Kidney (tissue), 14 donors: ENCODE measurements around the gene DIAPH3. TPM values are rescaled to one million over a fixed set of nuclear protein-coding genes. Genes with fewer than 3 reads are reported as not detected.
A peak's percentile ranks its signal among the peaks of the same experiment; 100 is the strongest.

Experiments
- DNase-seq, 5 donors: peaks; one replicate each; pipeline ENCODE4 v3.0.0-alpha.2; 2013 to 2020
- FAIRE-seq: peaks from 2 replicates; lab custom pipeline; 2012; peaks lifted over from hg19 to GRCh38; lab: Jason Lieb, UNC
- H3K27ac ChIP-seq, 2 donors: one replicate each; pipeline ENCODE4 v1.7.0; 2013; ENCODE audit warnings: low read depth in 2 of 2, low read length in 2 of 2, inconsistent platforms in 1 of 2
- H3K27me3 ChIP-seq: one replicate; pipeline ENCODE4 v1.7.1; 2013; ENCODE audit warnings: low read length, inconsistent platforms; ENCODE audit not compliant: control insufficient read depth, insufficient read depth
- H3K36me3 ChIP-seq, 3 donors: one replicate each; pipeline versions ENCODE4 v1.7.0 to v1.7.1; 2013; ENCODE audit warnings: low read length in 3 of 3, control low read depth in 1 of 3, inconsistent platforms in 1 of 3; ENCODE audit not compliant: insufficient read depth in 3 of 3, control insufficient read depth in 2 of 3
- H3K4me1 ChIP-seq, 3 donors: one replicate each; pipeline versions ENCODE4 v1.7.0 to v1.7.1; 2013; ENCODE audit warnings: low read length in 3 of 3, inconsistent platforms in 1 of 3, low read depth in 1 of 3; ENCODE audit not compliant: control insufficient read depth in 2 of 3, insufficient read depth in 2 of 3
- H3K4me3 ChIP-seq, 3 donors: one replicate each; pipeline versions ENCODE4 v1.7.0 to v1.8.1; 2013; ENCODE audit warnings: low read length in 3 of 3, control low read depth in 1 of 3, inconsistent platforms in 1 of 3
- H3K9ac ChIP-seq, 3 donors: one replicate each; pipeline versions ENCODE4 v1.7.0 to v1.7.1; 2013; ENCODE audit warnings: low read length in 3 of 3, control low read depth in 1 of 3, inconsistent platforms in 1 of 3
- H3K9me3 ChIP-seq, 3 donors: one replicate each; pipeline versions ENCODE4 v1.7.0 to v1.7.1; 2013; ENCODE audit warnings: low read length in 3 of 3, control low read depth in 1 of 3, inconsistent platforms in 1 of 3; ENCODE audit not compliant: control insufficient read depth in 2 of 3, insufficient read depth in 1 of 3
- intact Hi-C: fragments of 100-400 bp; cut with DNase I; formaldehyde crosslinking; loops from one replicate; pipeline ENCODE4 v1.11.1; 2022
- polyA plus RNA-seq: library from polyadenylated mRNA; stranded (reverse); fragments of 350-450 nt; fragmentation: Illumina TruSeq; extraction: RNeasy Lipid Tissue Mini Kit (QIAGEN cat#74804); gene quantifications from one replicate; pipeline ENCODE4 v1.2.3, GENCODE V29; 2014; ENCODE audit warnings: low read depth, low replicate concordance; ENCODE audit not compliant: insufficient read depth
- total RNA-seq: library from RNA; stranded (reverse); fragmentation: NEBNext Ultra II Directional; extraction: Animal tissue kit (Norgen Biotek cat#: 25700); gene quantifications from one replicate; pipeline ENCODE4 v1.2.1, GENCODE V29; 2021
- TF ChIP-seq, protein P1 (sequence below): IDR thresholded peaks from 3 replicates; pipeline ENCODE4 v1.5.1; 2012; ENCODE audit warnings: mild to moderate bottlenecking, moderate library complexity, borderline replicate concordance; ENCODE audit not compliant: insufficient read depth; ENCODE audit errors: extremely low read depth
- donor health status: control.
- donor health status: control.
- donor health status: control.
- donor health status: control.
- donor health status: control.
- donor health status: DM: yes; HTN: yes; CAD: no.
- donor health status: Normal renal cell carcinoma (clear cell type).

The DIAPH3 gene
- total and polyA plus RNA-seq, 2 donors from 2014 or later, result 2.0 to 2.7 TPM

DNA sequence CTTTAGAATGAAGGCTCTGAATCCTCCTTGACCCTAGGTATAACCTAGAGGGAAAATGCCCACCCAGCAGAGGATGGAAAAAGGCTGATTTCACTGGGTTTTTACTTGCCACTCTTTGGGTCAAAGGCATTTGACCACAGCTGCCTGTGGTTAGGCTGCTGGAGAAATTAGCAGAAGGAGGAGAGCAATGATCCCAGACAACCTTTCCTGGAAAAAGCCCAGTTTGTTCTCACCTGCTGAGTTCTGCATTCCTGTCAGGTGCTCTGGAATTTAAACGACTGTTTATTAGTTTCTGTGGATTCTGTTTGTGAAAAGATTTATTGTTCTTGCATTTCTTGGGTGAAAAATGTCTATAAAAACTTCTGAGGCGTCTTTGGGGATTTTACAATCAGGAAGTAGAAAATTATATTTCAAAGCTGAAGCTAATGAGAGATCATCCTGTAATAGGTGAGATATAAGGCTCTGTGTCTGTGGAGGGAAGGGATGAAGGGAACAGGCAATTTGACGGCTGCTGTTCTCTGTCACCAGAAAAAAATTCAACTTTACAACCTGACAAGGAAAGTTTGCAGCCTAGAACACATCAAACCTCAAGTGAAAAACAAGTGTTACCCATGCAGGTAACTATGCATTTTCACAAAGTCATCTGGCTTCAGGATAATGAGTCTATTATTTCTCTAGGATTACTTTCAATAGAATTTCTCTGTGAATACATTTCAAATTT, 519.7 kb downstream of the DIAPH3 start:
- no peak for FAIRE-seq
- Histone ChIP-seq H3K9ac (peak overlapping the region in 1 of 3 donors; percentile 31), H3K27me3 (no peaks in the 10 kb centered on the region), H3K36me3 (no peaks in the 10 kb centered on the region), H3K9me3 (no peaks in the 10 kb centered on the region), H3K4me1 (peaks cover 4 to 7% (median 6%) of the 10 kb centered on the region in 3 donors), H3K4me3 (no peak overlapping the region), H3K27ac (peak overlapping the region; percentile 28 to 58)
- TF ChIP-seq, protein P1, sequence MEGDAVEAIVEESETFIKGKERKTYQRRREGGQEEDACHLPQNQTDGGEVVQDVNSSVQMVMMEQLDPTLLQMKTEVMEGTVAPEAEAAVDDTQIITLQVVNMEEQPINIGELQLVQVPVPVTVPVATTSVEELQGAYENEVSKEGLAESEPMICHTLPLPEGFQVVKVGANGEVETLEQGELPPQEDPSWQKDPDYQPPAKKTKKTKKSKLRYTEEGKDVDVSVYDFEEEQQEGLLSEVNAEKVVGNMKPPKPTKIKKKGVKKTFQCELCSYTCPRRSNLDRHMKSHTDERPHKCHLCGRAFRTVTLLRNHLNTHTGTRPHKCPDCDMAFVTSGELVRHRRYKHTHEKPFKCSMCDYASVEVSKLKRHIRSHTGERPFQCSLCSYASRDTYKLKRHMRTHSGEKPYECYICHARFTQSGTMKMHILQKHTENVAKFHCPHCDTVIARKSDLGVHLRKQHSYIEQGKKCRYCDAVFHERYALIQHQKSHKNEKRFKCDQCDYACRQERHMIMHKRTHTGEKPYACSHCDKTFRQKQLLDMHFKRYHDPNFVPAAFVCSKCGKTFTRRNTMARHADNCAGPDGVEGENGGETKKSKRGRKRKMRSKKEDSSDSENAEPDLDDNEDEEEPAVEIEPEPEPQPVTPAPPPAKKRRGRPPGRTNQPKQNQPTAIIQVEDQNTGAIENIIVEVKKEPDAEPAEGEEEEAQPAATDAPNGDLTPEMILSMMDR, result no peak
- intact Hi-C loops, result no loop called here
- DNase-seq, result peak in 1 of 5 donors; percentile 66

DNA sequence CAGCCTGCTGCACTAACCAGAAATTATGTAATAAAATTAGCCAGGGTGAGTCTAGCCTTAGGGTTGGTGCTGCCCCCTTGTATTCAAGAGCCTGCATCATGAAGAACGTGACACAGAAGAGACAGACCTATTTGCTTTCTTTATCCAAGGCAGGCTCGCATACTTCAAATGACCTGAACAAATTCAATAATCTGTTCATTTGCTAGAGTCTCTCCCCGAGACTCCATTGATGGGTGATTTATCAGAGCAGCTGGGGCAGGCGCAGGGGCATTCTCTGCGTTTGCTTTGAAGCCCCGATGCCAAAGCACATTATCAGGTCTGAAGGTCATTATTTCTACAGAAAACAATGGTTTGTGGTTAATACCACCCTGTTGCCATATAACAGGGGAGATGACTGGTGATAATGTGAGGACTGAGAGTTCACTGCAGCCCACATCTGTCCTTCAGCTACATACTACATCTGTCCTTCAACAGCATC, 520.3 kb downstream of the DIAPH3 start:
- TF ChIP-seq, protein P1, result no peak
- peak overlapping the region in 1 of 2 donors; percentile 7 for H3K27ac ChIP-seq

GRCh38 chr13:59641817-59642216, 521.9 kb downstream of the DIAPH3 start:
- Histone ChIP-seq H3K9ac (no peak overlapping the region), H3K9me3 (no peaks in the 10 kb centered on the region), H3K36me3 (no peaks in the 10 kb centered on the region), H3K4me1 (peaks cover 4 to 9% (median 6%) of the 10 kb centered on the region in 3 donors), H3K27me3 (no peaks in the 10 kb centered on the region), H3K27ac (no peak overlapping the region), H3K4me3 (no peak overlapping the region)
- intact Hi-C loops, result no loop called here
- TF ChIP-seq, protein P1, result no peak
- FAIRE-seq (no peak), DNase-seq (no peak)

More for the DNA sequence above, 520.3 kb downstream of the DIAPH3 start:
- H3K27me3 ChIP-seq, result no peaks in the 10 kb centered on the region
- no peak overlapping the region for H3K4me3 ChIP-seq
- H3K9me3 ChIP-seq, result no peaks in the 10 kb centered on the region
- intact Hi-C loops, result no loop called here
- no peak for FAIRE-seq
- peaks cover 4 to 9% (median 6%) of the 10 kb centered on the region in 3 donors for H3K4me1 ChIP-seq
- DNase-seq, result peak in 1 of 5 donors; percentile 44
- H3K36me3 ChIP-seq, result no peaks in the 10 kb centered on the region
- H3K9ac ChIP-seq, result no peak overlapping the region
